Ovary (tissue), 9 donors: ENCODE measurements around the gene VPS37B. TPM values are rescaled to one million over a fixed set of nuclear protein-coding genes. Genes with fewer than 3 reads are reported as not detected.

Experiments
- DNase-seq, 5 donors: peaks; one replicate each; pipeline ENCODE4 v3.0.0-alpha.2; 2019 to 2020
- H3K27ac ChIP-seq, 2 donors: fragments of 200-600 bp; one replicate each; pipeline versions ENCODE4 v1.5.1 to v1.8.0; 2019 to 2022
- H3K27me3 ChIP-seq: fragments of 200-600 bp; one replicate; pipeline ENCODE4 v1.8.0; 2022
- H3K36me3 ChIP-seq: fragments of 200-600 bp; sonication (generic); one replicate; pipeline ENCODE4 v1.5.1; 2019
- H3K4me1 ChIP-seq: one replicate; pipeline ENCODE4 v1.8.1; 2013; ENCODE audit warnings: mild to moderate bottlenecking, moderate library complexity; ENCODE audit not compliant: insufficient read depth
- H3K4me3 ChIP-seq: fragments of 200-600 bp; sonication (generic); one replicate; pipeline ENCODE4 v1.5.1; 2017
- H3K9me3 ChIP-seq, 2 donors: fragments of 200-600 bp in 1 of 2; sonication (generic) in 1 of 2; one replicate each; pipeline versions ENCODE4 v1.5.1 to v1.8.1; 2013 to 2019; ENCODE audit warnings: mild to moderate bottlenecking in 1 of 2, moderate library complexity in 1 of 2
- EP300 ChIP-seq: sonication (generic); formaldehyde crosslinking; IDR thresholded peaks from one replicate; pipeline ENCODE4 v1.6.1; 2017; ENCODE audit warnings: antibody characterized with exemption
- POLR2A ChIP-seq: fragments of 450-650 bp; IDR thresholded peaks from one replicate; pipeline ENCODE4 v1.6.1; 2017; ENCODE audit warnings: antibody characterized with exemption, mild to moderate bottlenecking, moderate library complexity
- WGBS, 3 donors: extraction: QIAGEN DNeasy Blood & Tissue Kit in 1 of 3; methylation state at CpG; one replicate each; pipeline versions ENCODE4 v1.1.5 to v1.1.7; 2013 to 2017; 5-methylcytosine and 5-hydroxymethylcytosine counted together
- intact Hi-C, 4 donors: fragments of 100-400 bp; cut with DNase I; formaldehyde crosslinking; loops; one replicate each; pipeline versions ENCODE4 v1.11.0 to v1.15.1; 2022 to 2023
- polyA plus RNA-seq, 2 donors: library from polyadenylated mRNA; stranded (reverse); fragments of 200-250 nt in 1 of 2; fragments of 350-450 nt in 1 of 2; fragmentation: Illumina TruSeq in 1 of 2; extraction: RNeasy Lipid Tissue Mini Kit (QIAGEN cat#74804) in 1 of 2; gene quantifications; one replicate each; pipeline ENCODE4 v1.2.3, GENCODE V29; 2013 to 2014
- total RNA-seq, 7 donors: library from RNA; depleted of rRNA in 2 of 7; stranded (reverse); fragments of >200 nt in 2 of 7; fragmentation: NEBNext Ultra II Directional in 3 of 7; extraction: Animal tissue kit (Norgen Biotek cat#: 25700) in 3 of 7; gene quantifications; one replicate each; pipeline versions ENCODE4 v1.1.0 to v1.2.4, GENCODE V29; 2016 to 2023
- TF ChIP-seq, protein P1 (sequence below), 3 donors: fragments of 450-650 bp in 2 of 3; fragments of 200-600 bp in 1 of 3; IDR thresholded peaks; one replicate each; pipeline versions ENCODE4 v1.5.1 to v1.8.0; 2016 to 2022; ENCODE audit warnings: antibody characterized with exemption in 3 of 3, mild to moderate bottlenecking in 1 of 3
- donor health status: DM: no; HTN: no; CAD: no; lungs with moderate emphysema.
- donor health status: DM: no; HTN: no; CAD: no.
- donor health status: Bipolar disorder and iron deficiency.
- donor health status: DM: yes; HTN: yes; CAD: no.
- donor health status: DM: no; HTN: no; CAD: no.
- donor health status: DM: yes; HTN: yes; CAD: no.

VPS37B gene
- total and polyA plus RNA-seq, 9 donors, result 9.5 to 44.3 (median 12.1) TPM

DNA sequence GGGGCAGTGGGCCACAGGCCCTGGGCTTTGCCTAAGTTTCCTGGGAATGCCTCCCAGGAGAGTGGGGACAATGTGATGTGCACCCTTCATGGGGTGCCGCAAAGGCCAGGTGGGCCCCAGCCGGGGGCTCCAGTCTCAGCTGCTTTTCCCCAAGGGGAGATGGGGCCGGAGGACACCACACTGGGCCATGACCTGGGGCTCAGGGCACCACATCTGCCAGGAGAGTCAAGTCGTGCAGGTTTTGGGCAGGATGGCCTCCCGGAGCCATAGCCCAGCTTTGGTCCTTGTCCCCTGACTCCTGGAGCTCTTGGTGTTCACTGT is 48.4 kb downstream of the VPS37B start:
- Histone ChIP-seq H3K27me3 (no peaks in the 10 kb centered on the region), H3K4me1 (no peaks in the 10 kb centered on the region), H3K27ac (no peak overlapping the region), H3K36me3 (no peaks in the 10 kb centered on the region), H3K4me3 (no peak overlapping the region), H3K9me3 (no peaks in the 10 kb centered on the region)
- TF ChIP-seq, protein P1, sequence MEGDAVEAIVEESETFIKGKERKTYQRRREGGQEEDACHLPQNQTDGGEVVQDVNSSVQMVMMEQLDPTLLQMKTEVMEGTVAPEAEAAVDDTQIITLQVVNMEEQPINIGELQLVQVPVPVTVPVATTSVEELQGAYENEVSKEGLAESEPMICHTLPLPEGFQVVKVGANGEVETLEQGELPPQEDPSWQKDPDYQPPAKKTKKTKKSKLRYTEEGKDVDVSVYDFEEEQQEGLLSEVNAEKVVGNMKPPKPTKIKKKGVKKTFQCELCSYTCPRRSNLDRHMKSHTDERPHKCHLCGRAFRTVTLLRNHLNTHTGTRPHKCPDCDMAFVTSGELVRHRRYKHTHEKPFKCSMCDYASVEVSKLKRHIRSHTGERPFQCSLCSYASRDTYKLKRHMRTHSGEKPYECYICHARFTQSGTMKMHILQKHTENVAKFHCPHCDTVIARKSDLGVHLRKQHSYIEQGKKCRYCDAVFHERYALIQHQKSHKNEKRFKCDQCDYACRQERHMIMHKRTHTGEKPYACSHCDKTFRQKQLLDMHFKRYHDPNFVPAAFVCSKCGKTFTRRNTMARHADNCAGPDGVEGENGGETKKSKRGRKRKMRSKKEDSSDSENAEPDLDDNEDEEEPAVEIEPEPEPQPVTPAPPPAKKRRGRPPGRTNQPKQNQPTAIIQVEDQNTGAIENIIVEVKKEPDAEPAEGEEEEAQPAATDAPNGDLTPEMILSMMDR (IDR thresholded peaks at IDR 0.05), result no peak
- TF ChIP-seq EP300 (no peak), POLR2A (no peak)
- no peak for DNase-seq
- 83 to 88% (median 85%) methylated on average over 5 of the region's 5 CpGs for WGBS, 3 donors
- intact Hi-C loops, result no loop called here

DNA sequence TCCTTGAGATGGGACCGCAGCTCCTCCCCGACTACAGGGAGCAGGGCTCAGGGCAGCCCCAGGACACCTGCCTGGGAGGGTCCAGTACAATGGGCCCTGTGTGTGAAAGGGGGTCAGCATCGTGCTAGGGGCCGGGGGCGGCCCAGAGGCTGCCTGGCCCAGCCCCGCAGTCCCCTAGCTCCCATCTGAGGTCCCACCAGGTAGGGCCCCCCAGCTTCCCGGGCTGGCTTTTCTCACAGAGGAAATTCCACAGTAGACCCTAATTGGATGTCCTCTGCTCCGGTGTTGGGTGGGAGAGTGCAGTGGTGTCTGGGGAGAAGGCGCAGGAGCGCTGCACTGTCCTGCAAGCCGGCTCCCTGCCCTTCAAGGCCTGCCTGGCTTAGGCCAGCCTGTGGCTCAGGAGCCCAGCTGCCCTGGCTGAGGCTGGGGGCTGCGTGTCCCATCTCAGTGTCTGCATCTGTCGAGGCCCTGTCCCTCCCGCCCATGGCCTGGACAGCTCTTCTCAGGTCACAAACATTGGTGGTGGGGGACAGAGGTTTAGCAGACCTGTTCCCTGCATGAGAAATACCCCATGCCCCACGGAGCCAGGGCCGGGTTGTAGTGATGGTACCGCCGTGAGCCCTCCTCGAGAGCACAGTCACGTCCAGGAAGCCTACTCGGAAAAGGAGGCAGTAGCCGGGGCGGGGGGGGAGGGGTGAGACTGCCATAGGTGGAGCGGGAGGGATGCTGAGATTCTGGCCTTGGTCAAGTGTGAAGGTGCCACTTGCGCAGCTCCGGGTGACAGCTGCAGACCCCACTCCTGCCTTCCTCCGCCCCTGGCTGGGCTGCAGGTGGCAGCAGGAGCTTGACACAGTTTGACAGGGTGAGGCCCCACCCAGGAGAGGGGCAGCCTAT is 49.1 kb downstream of the VPS37B start:
- intact Hi-C loops, result no loop called here
- H3K27me3 ChIP-seq, result no peaks in the 10 kb centered on the region
- DNase-seq, result no peak
- no peak overlapping the region for H3K4me3 ChIP-seq
- no peaks in the 10 kb centered on the region for H3K4me1 ChIP-seq
- WGBS, 3 donors, result 85 to 88% (median 86%) methylated on average over 27 of the region's 27 CpGs
- H3K9me3 ChIP-seq, result no peaks in the 10 kb centered on the region
- H3K36me3 ChIP-seq, result no peaks in the 10 kb centered on the region
- TF ChIP-seq POLR2A (no peak), EP300 (no peak)
- TF ChIP-seq, protein P1 (IDR thresholded peaks at IDR 0.05), result no peak
- H3K27ac ChIP-seq, result no peak overlapping the region

DNA sequence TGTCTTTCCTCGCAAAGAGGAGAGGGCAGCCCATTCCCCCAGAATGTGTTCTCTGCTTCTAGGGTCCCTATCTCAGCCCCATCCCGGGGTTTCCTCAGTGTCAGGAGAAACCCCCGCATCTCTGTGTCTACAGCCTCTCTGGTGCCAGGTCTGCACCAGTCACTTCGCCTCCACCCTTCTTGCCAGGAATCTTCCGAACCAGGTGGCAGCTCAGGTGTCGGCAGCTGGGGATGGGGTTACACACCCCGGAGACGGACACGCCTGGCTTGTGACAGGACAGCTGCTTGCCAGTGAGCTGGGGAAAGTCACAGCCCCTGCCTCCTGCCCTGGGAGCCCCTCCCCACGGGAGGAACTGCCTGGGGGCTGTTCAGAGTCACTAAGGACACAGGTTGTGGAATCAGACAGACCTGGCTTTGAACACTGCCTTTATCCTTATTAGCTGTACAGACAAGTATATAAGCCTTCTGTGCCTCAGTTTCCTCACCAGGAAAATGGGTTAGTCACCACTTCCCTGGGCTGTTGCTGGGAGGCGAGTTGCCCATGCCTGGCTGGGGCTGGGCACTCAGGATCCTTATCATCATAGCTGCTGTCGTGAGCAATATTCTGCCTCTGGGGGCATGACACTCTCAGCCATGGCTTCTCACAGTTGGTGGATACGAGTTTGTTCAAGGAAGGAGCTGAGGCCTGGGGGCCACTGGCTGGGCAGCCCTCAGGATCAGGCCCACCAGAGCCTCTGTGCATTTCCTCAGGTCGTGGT is 49.9 kb downstream of the VPS37B start:
- Histone ChIP-seq H3K4me3 (no peak overlapping the region), H3K27me3 (no peaks in the 10 kb centered on the region), H3K4me1 (no peaks in the 10 kb centered on the region), H3K36me3 (no peaks in the 10 kb centered on the region), H3K9me3 (no peaks in the 10 kb centered on the region), H3K27ac (no peak overlapping the region)
- 83 to 89% (median 84%) methylated on average over 14 of the region's 14 CpGs for WGBS, 3 donors
- intact Hi-C loops, result no loop called here
- DNase-seq, result no peak
- TF ChIP-seq EP300, result no peak

DNA sequence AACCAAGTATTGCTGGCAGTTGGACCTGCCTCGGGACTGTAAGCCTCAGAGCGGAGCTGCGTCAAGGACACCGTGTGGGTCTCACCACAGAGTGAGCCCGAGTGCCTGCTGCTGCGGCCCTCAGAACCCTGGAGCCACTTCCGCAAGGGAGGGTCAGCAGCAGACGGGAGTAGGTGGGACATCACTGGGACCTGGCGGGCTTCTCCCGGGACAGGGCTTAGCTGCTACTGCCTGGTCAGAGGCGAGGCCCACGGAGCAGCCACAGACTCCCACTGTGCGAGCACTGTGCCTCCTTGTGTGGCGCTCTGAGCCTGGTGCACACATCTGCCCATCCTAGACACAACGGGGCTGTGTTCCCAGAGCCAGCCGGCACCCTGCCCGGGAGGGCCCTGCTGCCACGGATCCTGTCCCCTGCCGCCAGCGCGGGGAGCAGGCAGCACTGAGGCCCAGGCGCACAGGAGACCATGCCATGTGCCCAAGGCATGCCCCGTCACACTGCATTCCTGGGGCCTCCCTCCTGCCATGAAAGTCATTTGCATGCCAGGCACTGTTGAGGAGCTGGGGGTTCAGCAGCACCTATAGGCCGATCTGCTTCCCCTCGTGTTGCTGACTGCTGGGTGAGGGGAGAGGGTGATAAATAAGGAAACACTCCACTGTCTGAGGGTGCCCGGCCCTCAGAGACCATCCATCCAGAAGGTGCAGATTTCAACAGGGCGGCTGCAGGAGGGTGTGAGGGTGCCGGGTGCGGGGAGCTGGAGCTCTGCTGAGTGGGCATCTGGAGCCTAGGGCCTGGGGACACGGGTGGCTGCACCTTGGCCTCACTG is 50.7 kb downstream of the VPS37B start:
- H3K4me3 ChIP-seq, result no peak overlapping the region
- H3K36me3 ChIP-seq, result no peaks in the 10 kb centered on the region
- no peaks in the 10 kb centered on the region for H3K27me3 ChIP-seq
- no peaks in the 10 kb centered on the region for H3K9me3 ChIP-seq
- 86 to 90% (median 87%) methylated on average over 26 to 30 of the region's 30 CpGs for WGBS, 3 donors
- intact Hi-C loops, result no loop called here
- no peaks in the 10 kb centered on the region for H3K4me1 ChIP-seq
- no peak for DNase-seq
- H3K27ac ChIP-seq, result no peak overlapping the region
- TF ChIP-seq EP300 (no peak), POLR2A (no peak)
- TF ChIP-seq, protein P1 (IDR thresholded peaks at IDR 0.05), result no peak
